LHCN-M2 (cell line): Measurements from ENCODE around the gene HGFAC. TPM values are rescaled to one million over a fixed set of nuclear protein-coding genes. Genes with fewer than 3 reads are reported as not detected.
"Not testable (repeated sequence)": the region's sequence is repeated elsewhere in the genome, so short reads cannot be mapped to it uniquely, and the experiment has no call there.

ENCODE experiments used
- DNase-seq: peaks from one replicate; pipeline ENCODE4 v3.0.0-alpha.2; 2012; ENCODE audit warnings: low read depth
- total RNA-seq: library from RNA; depleted of rRNA; stranded (reverse); fragments of >200 nt; gene quantifications from 2 replicates; pipeline ENCODE4 v1.2.3, GENCODE V29; 2014

HGFAC gene
- total RNA-seq, 1 experiment from 2014 or later = 0.40 TPM

DNA sequence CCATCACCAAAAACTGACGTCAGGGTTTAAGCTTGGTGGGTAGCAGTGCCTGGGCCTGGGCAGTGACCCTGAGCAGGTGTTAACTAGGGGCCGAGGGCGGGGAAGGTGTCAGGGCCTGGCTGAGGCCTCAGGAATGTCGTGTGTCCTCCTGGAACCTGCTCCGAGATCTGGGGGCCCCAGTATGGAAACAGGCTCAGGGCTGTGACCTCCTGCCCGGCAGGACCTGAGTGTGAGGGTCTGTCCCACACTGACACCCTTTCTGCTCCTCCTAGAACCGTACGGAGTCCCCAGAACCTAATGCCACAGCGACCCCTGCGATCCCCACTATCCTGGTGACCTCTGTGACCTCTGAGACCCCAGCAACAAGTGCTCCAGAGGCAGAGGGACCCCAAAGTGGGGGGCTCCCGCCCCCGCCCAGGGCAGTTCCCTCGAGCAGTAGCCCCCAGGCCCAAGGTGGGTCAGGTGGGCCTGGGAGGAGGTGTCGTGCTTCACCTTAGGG is 741 bp downstream of the HGFAC start:
- DNase-seq = no peak

DNA sequence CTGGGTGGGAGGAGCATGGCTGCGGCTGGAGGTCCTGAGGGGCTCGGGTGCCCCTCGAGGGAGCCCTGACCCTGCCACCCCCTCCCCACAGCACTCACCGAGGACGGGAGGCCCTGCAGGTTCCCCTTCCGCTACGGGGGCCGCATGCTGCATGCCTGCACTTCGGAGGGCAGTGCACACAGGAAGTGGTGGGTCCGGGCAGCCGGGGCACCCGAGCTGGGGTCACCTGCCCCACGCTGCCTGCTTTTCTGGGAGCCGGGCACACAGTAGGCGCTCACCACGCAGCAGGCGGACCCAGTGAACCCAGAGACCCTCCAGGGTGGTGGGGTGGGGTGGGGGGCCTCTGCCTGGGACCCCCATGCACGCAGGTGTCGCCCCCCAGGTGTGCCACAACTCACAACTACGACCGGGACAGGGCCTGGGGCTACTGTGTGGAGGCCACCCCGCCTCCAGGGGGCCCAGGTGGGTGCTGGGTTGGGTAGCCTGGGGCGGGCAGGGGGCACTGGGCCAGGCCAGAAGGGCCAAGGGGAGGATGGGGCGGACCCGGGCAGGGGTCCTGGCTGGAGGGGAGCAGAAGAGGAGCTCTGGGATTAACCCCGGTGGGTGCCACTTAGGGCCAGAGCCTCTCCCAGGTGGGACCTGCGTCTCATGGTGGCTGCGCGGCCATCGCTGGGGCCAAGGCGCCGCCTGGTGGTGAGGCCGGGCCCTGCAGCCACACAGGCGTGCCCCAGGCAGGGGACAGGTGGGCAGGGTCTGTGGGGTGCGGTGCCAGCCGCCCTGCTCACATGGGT is 1.4 kb downstream of the HGFAC start:
- no peak for DNase-seq

DNA sequence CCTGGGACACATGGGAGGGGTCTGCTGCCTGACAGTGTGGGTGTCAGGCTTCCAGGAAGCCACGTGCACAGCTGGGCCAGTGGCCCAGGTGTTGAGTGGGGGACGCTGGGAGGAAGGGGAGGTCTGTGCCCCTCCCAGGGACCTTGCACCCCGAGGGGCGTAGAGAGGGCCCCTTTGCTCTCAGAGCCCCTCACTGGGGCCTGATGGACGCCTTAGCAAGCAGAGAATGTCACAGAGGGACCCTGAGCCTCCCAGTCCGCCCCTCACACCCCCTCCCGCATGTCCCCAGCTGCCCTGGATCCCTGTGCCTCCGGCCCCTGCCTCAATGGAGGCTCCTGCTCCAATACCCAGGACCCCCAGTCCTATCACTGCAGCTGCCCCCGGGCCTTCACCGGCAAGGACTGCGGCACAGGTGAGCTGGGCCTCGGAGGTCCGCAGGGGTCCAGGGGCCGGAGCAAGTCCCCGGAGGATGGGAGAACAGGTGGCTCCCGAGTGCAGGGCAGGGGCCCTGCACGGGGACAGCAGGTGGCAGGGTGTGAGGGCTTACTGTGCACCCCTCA is 2.1 kb downstream of the HGFAC start:
- no peak for DNase-seq

DNA sequence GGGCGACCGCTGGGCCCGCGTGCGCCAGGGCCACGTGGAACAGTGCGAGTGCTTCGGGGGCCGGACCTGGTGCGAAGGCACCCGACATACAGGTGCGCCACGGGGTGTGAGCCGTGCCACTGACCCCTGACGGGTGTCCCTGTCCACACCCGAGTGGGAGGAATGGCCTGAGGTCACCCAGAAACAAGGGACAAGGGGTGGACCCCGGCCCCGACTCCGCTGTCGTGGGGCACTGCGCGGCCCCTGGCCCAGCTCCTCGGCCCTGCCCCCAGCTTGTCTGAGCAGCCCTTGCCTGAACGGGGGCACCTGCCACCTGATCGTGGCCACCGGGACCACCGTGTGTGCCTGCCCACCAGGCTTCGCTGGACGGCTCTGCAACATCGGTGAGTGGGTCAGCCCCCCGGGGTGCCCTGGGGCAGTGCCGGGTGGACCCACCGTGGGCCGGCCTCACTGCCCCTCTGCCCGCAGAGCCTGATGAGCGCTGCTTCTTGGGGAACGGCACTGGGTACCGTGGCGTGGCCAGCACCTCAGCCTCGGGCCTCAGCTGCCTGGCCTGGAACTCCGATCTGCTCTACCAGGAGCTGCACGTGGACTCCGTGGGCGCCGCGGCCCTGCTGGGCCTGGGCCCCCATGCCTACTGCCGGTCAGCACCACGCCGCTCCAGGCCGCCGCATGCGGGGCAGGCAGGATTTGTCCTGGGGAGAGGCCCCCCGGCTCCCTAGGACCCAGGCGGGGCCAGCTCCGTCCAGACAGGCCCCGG is 2.8 kb downstream of the HGFAC start:
- no peak for DNase-seq

DNA sequence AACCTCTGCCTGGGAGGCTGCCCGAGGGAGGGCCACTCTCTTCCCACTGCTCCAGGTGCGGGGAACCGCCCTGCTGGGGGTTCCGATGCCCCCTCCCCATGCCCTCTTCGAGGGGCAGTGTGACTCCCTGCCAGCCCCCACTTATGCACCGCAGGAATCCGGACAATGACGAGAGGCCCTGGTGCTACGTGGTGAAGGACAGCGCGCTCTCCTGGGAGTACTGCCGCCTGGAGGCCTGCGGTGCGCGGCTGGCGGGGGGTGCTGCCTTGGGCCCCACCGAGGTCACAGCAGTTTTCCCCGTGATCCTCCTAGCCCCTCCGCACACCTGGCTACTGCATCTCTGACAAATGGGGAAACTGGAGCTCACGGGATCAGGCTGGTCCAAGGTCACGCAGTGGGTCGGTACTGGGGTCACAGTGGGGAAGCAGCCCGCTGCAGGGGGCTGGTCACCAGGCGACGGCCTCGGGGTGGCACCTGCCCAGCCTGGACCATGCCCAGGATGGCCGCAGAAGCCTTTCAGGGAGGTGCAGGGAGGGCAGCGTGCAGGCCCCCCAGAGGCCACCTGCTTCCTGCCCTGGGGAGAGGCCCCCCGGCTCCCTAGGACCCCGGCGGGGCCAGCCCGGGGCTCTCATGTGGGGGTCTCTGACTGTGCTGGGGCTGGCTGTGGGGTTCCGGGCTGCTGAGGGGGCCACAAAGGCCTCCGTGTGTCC is 3.5 kb downstream of the HGFAC start:
- DNase-seq = no peak

DNA sequence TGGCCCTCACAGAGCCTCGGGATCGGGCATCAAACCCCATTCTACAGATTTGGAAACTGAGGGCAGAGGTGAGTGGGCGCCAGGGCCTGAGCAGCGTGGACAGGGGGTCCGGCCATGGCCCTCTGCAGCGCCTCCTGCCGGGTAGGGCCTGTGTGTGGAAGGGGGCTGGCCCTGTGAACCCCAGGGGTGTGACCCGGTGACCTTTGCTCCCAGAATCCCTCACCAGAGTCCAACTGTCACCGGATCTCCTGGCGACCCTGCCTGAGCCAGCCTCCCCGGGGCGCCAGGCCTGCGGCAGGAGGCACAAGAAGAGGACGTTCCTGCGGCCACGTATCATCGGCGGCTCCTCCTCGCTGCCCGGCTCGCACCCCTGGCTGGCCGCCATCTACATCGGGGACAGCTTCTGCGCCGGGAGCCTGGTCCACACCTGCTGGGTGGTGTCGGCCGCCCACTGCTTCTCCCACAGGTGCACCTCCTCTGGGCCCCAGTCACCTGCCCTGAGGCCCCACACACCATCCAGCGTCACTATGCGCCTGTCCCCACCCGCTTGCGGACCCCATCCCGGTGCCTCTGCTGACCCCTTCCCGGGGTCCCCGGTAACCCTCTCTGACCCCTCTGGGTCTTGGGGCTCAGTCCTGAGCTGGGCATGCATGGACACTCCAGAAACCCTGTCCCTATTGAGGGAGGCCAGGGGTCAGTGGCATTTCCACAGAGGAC is 4.2 kb downstream of the HGFAC start:
- no peak for DNase-seq

DNA sequence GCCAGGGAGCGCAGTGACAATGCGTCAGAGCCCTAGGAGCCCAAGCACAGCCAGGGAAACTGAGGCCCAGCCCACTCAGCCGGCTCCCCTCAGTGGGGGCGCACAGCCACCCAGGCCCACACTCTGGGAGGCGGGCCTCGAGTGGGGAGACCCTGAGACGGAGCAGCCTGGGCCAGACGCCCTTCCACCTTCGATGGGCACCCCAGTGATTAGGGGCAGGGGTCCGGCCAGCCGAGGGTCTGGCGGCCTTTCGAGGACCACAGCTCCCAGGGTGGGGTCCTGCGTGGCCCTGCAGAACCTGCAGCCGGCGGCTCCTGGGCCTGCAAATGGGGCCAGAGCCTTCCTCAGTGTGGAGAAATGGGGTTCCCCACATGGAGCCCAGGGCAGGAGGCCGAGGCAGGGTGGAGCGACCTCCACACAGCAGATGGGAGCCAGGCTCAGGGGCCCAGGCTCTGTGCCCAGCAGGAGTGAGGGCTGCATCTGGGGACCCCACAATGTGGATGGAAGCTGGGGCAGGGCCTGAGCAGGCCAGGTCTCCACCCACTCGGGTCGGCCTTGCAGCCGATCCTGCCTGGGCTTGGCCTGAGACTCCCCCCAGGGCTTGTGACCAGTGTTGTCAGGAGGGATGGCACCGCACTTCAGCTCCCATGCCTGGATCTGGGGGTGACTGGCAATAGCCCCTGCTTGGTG is 5.0 kb downstream of the HGFAC start:
- no peak for DNase-seq

DNA sequence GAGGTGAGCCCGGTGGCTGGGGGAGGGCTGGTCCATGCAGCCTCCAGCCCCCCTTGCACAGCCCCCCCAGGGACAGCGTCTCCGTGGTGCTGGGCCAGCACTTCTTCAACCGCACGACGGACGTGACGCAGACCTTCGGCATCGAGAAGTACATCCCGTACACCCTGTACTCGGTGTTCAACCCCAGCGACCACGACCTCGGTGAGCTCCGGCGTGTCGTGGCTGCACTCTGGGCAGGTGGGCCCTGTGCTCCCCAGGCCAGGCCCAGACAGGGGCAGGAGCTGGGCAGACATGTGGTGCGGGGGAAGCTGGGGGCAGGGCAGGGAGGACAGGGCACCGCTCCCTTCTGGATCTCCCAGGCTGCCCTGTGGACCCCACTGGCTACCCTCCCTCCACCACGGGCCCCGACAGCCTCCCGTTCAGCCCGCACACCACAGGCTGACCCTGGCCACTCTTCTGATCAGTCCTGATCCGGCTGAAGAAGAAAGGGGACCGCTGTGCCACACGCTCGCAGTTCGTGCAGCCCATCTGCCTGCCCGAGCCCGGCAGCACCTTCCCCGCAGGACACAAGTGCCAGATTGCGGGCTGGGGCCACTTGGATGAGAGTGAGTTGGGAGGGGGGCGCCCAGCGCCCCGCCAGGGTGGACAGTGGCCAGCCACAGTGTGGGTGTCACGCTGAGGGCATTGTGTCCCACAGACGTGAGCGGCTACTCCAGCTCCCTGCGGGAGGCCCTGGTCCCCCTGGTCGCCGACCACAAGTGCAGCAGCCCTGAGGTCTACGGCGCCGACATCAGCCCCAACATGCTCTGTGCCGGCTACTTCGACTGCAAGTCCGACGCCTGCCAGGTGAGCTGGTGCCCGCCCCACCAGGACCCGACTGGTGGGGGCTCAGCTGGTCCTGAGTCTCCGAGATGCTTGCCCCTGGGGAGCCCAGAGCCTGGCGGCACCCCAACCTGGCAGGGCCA is 5.9 kb downstream of the HGFAC start:
- no peak for DNase-seq

DNA sequence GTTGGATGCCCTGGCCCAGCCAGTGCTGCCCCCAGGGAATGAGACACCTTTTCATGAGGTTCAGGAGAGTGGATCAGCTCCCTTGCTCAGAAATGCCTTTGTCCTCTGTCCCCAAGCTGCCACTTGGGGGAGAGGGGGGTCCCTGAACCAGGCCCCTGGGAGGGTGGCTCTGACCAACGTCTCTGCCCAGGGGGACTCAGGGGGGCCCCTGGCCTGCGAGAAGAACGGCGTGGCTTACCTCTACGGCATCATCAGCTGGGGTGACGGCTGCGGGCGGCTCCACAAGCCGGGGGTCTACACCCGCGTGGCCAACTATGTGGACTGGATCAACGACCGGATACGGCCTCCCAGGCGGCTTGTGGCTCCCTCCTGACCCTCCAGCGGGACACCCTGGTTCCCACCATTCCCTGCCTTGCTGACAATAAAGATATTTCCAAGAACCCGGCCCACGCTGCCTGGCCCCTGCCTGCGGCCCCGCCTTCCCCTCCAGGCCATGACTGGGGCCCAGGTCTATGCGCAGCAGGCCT is 7.3 kb downstream of the HGFAC start:
- DNase-seq = no peak

DNA sequence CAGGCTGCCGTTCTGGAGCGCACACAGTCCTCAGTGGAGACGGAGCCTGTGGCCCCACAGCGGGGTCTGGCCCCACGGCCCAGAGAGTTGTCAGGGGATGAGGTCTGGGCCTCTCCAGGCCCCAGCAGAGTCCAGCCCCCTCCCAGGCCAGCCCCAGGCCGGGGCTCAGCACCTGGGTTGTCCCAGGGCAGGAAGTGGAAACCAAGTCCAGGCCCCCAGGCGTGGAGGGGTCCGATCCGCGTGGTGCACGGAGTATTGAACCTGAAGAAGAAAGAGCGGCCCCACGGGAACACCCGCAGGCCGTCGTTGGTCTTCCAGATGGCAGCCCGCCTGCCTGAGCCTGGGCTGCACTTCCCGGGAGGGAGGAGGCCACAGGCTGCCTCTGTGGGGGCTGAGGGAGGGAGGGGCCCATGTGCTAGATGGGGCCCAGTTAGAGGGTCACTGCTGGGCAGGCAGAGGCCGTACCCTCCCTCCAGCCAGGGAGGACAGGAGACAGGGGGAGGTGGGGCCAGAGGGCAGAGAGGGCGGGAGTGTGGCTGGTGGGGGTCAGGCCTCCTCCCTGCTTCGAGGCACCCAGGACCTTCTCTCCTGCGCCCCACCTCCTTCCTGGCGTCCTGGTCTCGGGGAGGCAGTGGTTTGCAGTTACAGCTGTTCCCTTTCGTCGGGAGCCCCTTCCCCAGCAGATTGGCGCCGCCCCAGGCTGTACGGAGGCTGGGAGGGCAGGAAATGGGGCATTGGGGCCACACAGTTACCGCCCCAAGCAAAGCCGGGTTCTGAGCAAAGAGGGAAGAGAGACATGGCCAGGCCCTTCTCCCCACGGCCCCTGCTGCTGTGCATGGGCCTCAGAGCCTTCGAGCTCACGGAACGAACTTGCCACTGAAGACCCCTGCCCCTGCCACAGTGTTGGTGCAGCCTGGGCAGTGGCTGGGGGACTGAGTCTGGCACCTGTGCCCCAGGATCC is 8.1 kb downstream of the HGFAC start:
- DNase-seq = no peak

DNA sequence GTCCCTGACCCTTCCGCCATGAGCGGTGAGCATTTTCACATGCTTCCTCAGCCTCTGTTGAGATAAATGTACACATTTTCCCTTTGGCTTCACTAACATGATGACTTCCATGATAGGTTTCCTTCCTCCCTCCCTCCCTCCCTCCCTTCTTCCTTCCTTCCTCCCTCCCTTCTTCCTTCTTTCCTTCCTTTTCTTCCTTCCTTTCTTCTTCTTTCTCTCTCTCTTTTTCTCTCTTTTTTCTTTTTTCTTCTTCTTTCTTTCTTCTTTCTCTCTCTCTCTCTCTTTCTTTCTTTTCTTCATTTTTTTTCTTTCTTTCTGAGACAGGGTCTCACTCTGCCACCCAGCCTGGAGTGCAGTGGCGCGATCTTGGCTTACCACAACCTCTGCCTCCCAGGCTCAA is 8.9 kb downstream of the HGFAC start:
- no peak for DNase-seq

DNA sequence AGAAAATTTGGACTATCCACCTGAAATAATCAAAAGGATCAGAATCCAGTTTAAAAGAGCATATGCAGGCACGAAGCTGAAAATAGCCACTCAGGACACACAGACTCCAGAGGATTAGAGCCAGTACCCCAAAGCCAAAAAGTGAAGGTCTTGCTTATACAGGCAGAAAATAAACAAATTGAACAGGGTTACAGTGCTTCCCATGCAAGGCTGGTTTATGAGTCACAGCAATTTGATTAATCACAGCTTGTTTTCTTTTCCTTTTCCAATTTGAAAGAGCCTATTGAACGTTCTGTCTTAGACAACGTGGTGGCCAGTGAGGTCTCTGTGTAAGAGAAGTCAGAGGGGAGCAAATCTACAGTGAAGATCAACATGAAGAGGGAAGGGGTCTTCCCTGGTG is 10.2 kb downstream of the HGFAC start:
- DNase-seq = peak; percentile 64

DNA sequence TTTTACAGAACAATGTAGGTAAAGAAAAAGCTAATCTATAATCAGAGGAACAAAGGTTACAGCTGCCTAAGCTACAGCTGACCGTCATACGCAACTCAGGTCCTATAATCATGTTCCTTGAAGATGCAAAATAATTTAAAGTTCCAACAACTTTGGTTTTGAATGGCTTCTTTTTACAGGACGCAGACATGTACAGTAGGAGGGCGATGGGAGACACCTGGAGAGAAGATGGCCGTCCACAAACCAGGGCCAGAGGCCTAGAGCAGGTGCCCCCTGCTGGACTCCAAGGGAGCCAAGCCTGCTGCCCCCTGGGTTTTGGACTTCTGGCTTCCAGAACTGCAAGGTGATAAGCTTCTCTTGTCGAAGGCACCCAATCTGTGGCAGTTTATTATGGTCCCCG is 10.6 kb downstream of the HGFAC start:
- DNase-seq = no peak

DNA sequence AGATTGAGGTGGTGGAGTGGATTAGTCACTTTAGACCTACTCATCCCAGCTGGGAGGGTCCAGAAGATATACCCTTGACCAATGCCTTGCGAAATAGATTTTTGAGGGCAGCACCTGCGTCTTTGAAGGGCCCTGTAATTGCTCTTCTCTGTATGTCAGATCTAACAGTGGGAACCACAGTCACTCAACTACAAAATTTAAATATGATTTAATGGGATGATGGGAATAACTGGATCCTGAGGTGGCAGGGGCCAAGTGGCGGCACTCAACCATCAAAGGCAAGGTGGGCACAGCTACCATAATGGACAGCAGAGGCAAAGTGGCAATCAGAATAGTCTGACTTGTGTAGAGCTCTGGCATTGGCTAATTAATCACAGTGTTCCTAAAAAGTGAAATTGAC is 13.8 kb downstream of the HGFAC start:
- DNase-seq = not testable (repeated sequence)

DNA sequence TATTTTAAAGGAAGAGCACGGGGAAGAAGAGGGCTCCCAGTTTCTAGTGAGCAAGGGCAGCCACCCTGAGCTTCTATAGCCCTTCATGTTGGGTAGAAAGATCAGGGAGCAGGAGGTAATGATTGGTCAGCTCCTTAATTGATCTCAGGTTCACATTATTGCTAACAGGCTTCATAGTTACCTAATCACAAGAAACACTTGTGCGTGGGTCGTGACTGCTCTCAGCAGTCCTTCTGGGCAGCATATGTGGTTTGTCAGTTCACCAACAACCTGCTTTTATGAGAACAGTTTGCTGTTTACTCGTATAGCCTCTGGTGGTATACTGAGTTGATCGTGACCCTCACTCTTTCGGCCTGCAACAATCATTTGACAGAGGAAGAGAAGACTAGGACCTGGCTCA is 16.6 kb downstream of the HGFAC start:
- no peak for DNase-seq

DNA sequence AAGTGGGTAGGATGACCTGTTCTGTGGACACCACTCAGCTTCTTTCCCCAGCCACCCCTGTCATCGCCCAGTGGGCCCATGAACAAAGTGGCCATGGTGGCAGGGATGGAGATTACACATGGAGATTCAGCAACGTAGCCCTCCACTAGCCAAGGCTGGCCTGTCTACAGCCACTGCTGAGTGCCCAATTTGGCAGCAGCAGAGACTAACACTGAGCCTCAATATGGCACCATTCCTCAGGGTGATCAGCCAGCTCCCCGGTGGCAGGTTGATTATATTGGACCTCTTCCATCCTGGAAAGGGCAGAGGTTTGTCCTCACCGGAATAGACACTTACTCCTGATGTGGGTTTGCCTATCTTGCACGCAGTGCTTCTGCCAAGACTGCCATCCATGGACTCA is 17.4 kb downstream of the HGFAC start:
- not testable (repeated sequence) for DNase-seq

DNA sequence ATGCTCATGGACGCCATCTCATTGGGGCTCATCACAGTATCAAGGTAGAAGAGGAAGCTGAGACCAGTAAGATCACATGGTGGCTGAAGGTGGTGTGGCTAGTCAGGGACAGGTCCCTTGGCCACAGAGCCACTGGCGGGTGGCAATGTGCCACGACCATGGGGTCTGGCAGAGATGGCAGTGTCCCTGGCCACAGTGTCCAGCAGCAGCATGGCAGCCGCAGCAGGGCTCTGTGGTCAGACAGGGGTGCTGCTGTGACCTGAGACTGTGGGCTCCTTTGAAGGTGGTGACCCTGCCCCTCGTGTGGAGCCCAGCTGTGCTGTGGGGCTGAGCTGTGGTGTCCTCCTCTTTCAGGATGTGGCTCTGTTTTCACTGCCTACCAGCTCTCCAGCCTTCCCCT is 19.2 kb downstream of the HGFAC start:
- no peak for DNase-seq
